ENCODE measurements around the gene SGTA.

The SGTA gene

DNA sequence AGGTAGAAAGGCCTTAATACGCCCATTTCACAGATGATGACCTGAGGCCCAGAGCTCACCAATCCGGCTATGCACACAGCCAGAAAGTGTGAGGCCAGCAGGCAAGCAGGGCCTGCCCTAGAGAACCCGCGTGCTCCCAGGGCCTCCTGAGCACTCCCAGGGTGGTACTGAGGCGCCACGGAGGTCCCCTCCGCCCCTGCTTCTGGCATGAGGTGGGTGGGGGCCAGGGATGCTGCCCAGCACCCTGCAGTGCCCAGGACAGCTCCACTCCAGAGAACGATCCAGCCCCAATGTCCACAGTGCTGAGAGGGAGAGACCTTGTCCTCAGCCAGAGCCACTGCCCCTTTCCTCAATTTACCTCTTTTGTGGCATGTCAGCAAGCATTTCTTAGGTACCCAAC lies 13.9 kb downstream of the SGTA start:
- no peak for DNase-seq (ENCODE audit: low read depth)

DNA sequence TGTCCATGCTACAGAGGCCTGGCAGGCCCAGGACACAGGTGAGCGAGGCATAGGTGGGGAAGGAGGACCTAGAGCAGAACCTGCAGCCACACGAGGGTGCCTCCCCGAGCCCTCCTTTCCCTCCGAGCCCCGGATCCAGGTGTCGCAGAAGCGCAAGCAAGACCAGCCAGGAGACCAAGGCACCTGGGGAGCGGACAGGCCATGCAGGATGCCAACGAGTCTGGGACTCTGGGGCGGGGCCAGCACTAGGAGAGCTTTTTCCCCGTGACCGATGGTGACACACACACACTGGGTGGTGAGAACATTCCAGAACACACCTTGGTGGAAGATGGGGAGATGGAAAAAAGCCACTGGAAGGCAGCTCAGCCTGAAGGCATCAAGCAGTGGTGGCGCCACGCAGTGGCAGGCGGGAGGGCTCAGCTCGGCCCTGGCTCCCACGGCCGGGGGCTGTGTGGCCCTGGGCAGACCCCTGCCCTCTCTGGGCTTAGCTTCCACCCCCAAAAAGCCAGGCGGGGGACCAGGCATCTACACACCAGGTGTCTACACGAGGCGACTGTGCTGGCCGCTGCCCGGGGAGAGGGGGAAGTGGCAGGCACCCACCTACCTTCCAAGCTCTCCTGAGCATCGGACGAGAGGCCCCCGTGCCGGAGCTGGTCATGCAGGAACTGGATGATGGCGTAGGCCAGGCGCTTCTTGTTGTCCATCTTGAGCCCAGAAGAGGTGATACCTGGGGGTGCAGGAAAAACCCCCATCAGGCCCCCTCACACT lies 14.5 kb downstream of the SGTA start:
- no peak for DNase-seq (ENCODE audit: low read depth)

DNA sequence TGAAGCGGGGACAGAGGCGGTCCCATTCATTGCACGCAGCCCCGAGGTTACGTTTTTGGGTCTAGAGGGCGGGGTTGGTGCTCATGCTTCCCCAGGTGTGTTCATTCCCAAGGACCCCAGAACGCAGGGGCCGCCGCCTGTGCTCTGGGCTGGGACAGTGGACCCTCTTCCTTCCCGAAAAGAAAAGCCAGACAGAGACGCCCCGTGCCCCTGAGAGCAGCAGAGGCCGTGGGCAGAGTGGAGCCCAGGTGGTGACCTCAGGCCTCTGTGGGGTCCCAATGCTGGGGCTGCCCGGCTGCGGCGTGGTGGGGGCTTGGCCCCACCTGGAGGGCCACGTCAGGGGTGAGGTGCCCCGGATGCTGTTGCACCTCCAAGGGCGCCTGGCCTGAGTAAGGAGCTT lies 15.4 kb downstream of the SGTA start:
- no peak for DNase-seq (ENCODE audit: low read depth)

DNA sequence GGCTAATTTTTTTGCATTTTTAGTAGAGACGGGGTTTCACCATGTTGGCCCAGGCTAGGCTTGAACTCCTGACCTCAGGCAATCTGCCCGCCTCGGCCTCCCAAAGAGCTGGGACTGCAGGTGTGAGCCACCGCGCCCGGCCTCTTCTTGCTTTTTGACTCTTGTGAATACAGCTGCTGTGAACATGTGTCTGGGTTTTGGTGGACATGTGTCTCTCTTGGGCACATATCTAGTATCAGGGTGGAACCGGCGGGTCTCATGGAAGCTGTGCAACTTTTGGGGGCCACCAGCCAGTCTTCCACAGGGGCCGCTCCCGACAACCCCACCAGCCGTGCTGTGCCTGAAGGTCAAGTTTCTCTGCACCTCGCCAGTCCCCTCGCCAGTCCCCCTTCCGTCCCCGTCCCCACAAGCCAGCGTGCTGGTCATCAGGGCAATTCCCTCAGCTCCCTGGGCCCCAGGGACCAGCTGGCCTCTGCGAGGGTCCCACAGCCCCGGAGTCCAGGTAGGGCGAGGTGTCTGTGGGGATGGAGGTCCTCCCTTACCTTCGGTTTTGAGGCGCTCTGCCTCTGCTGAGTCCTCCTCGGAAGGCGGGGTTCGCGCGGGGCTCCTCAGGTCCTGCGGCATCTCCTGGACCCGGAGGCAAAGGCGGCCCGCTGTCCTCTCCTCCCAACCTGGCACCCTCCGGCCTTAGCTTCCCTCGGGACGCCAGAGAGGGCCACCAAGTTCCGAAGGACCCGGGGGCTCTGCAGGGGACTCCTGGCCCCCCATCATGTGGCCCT lies 16.3 kb downstream of the SGTA start:
- no peak for DNase-seq (ENCODE audit: low read depth)

DNA sequence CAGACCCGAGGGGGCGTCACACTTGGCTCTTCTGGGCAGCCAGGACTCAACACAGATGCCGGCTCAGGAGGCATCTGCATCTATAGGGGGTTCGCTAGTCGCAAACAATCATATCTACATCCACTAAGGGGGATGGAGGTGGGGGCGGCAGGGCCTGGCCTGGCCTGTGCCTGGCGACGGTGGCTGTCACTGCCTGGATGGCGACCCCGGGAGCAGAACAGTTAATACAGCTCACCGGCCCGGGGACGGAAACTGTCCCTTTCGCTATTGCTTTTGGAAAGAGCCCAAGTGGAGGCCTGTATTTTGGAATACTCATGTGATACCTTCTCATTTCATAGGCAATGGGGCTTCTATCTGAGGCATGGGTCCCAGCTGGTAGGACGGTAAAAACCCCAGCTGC lies 17.7 kb downstream of the SGTA start:
- DNase-seq (ENCODE audit: low read depth), result no peak

DNA sequence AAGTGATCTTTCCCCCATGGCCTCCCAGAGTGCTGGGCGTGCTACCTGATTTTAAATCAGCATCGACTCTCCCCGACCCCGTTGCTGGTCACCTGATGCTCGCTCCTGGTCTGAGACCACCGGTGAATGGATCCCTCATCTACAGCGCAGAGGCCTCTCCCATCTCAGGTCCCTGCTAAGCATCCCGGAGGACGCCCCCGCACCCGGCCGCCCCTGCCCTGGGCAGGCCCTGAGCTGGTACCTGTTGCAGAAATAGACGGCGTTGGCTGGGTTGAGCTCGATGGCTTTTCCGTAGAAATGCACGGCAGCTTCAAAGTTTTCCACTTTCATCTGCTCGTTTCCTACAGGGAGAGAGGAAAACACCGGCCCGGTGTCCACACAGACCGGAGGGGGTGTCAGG lies 18.1 kb downstream of the SGTA start:
- DNase-seq (ENCODE audit: low read depth), result no peak

DNA sequence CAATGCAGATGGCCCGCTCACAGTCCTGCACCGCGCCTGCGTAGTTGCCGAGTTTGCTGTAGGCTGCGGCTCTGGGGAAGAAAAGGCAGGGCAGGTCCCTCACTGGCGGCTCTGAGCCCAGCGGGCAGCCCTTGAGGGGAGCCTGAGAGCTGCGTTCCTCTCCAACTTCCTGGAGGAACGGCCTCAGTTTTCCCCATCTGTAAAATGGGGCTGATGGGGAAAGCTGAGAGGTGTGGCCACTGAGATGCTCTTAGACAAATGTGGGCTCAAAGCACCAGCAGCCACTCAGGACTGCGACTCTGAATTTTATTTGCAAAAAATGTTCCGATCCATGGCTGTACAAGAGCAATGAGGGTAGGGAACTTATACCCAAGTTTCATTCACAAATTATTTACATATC lies 19.4 kb downstream of the SGTA start:
- no peak for DNase-seq (ENCODE audit: low read depth)

DNA sequence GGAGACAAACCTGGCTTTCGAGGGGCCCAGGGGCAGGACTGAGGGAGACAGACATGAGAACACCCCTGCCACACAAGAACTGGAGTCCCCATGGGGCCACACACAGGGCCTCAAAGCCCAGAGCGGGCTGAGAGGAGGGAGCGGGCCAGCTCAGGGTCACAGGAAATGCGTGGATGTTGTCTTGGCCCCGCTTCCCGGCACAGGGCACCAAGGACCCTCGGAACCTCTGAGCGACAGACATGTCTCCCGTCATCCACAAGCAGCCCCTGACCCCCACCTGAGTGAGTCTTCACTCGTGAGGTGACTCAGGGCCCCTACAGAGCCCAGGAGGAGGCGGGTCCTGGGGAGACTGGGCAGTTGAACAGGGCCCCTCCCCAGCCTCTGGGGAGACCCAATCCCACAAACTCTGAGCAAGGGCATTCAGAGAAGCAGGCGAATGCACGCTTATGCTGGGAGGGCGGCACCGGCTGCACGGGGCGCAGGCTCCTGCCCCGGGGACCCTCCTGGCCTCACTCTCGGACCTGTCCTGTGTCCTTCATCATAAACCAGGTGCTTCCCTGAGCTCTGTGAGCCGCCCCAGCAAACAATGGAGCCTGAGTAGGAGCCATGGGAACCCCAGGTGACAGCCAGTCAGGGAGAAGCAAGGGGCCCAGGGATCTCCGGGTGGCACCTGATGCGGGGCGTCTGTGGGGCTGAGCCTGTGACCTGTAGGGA lies 20.1 kb downstream of the SGTA start:
- no peak for DNase-seq (ENCODE audit: low read depth)

DNA sequence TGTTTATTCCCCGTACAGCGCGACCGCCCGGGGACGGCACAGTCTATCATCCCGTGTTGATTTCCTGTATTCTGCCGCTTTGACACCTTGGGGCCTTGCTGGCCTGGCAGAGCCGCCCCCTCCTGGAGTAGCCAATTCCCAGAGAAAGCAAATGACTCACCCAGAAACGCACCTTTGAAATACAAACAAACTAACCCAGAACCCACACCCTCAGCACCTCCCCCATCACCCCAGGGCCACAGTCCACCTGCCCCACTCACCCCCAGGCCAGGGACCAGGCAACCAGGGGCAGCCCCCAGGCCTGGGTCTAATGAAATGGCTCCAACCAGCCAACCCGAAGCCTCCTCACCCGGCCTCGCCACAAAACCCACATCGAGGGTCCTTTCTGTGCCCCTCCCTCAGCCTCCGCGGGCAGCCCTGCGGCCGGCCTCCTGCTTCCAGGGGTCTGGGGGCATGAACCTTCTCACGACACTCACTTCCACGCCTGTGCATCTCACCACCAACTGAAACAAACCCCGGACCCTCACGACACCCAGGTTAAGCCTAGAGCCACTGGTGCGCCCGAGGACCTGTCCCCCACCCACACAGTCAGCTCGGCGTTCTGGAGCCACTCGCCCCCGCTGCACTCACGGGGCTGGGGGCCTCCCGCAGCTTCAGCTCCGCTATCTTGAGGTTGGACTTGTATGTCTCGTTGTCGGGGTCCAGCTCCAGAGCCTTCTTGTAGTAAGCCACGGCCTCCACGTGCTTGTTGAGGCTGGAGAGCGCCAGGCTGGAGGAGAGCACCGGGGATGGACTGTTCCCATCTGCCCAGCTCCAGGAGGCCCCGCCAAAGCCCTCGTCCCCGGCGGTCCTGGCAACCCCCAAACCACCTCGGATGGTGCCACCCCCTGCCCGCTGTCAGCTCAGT lies 20.9 kb downstream of the SGTA start:
- no peak for DNase-seq (ENCODE audit: low read depth)

DNA sequence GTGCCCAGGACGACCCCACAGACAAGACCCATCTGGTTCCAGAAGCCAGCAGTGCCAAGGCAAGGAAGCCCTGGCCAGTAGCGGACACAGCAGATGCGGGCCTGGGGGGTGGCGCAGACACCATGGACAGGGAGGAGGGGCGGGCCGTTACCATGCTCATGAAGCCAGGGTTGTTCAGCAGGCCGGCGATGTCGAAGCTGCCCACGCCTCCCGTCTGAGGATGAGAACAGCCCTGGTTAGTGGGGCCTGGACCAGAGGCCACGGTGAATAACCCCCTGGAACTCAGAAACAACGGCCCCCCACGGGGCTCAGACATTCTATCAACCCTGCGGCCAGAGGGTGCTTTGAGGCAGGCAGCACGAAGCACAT lies 21.8 kb downstream of the SGTA start:
- no peak for DNase-seq (ENCODE audit: low read depth)

DNA sequence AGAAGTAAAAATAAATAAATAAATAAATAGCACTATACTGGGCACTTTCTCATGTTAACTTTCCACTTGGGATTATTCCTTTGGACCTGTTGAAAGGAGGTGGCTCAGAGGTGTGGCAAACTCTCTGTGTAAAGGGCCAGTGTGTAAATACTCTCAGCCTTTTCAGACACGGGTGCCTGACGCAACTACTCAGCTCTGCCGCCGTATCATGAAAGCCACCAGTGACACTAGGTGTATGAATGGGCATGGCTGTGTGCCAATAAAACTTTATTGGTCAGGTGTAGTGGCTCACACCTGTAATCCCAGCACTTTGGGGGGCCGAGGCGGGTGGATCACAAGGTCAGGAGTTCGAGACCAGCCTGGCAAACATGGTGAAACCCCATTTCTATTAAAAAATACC lies 23.1 kb downstream of the SGTA start:
- no peak for DNase-seq (ENCODE audit: low read depth)

DNA sequence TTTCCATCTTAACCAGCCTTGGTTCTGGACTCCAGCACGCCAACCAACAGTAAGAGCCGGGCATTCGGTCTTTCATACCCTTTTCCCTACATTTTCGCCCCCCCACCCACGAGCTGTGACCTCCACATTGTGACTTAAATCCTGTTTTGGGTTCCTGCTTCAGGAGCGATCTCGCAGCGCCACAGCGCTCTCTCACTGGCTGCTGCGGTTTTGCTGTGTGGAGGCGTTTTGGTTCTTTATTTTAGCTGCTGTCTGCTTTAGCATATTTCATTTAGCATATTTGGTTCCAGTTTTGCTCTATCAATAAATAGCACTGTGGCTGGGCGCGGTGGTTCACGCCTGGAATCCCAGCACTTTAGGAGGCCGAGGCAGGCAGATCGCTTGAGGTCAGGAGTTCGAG lies 23.7 kb downstream of the SGTA start:
- DNase-seq (ENCODE audit: low read depth), result no peak

DNA sequence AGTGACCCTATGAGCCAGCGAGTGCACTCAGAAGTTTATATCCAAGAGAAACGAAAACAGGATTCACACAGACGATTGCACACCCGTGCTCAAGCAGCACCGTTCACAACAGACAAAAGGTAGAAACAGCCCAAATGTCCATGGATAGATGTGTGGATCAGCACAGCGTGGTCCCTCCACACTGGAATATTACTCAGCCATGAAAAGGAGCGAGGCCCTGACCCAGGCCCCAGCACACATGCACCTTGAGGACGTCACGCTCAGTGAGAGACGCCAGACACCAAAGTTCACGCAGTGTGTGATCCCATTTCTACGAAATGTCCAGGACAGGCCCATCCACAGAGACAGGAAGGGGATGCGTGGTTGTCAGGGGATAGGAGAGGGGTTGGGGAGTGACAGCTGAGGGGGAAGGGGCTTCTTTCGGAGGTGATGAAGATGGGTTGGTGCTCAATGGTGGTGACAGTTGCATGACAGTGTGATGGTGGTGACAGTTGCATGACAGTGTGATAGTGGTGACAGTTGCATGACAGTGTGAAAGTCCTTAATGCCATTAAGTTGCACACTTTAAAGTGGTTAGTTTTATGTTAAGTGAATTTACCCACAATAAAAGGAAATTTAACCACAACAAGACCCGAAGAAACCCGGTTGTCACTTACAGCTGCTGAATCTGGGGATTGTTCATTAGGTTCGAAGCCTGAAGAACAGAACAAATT lies 24.3 kb downstream of the SGTA start:
- no peak for DNase-seq (ENCODE audit: low read depth)

DNA sequence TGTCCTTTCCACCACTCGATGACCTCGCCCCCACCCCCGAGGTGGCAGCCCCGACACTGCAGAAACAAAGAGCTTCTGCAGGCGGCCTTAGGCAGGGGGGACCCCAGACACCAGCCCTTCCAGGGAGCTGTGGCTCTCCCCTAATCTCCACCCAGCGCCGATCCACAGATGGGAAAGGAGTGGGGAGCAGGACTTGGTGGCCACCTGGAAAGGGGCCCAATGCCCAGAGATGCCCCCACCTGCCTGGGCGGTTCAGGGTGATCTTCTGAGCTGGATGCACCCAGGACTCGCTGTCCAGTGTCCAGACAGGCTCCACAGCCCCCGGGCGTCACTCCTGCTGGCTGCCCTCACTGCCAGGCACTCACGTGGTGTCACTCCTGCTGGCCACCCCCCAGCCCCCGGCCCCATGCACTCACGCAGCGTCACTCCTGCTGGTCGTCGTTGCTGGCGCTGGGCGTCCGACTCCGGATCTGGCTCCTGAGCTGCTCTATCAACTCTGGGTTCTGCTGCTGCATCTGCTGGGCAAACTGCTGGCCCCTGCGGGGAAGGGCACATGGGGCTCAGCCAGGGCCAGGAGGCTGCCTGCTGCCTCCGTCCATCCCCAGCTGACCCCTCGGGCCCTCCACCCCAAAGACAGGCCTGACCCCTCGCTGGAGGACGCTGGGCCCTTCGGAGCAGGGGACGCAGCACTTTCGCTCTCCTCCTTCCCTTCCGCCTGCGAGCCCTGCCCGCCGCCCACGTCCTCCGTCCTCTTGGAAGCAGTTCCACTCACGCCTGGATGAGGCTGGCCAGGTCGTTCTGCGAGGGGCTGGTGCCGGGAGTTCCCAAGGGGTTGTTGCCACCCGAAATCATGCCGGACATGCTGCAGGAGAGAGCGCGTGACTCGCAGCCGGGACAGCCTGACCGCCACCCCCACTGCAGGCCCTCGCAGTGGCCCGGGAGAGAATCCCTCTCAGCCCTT lies 25.9 kb downstream of the SGTA start:
- DNase-seq (ENCODE audit: low read depth), result no peak

DNA sequence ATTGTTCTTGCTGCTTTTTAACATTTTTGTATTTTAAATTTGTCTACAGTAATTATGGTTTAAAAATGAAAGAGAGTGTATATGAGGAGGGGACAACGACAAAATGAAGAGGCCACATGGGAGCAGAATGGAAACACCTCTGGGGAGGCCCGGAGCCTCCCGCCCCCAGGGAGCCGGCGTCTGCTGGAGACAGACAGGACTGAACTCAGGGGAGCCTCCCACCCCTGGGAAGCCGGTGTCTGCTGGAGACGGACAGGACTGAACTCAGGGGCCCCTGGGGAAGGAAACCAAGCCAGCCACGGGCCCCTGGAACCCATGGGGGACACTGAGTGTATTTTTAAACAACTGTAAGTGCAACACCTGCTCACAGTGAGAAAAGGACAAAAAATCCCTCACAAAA lies 26.6 kb downstream of the SGTA start:
- no peak for DNase-seq (ENCODE audit: low read depth)

DNA sequence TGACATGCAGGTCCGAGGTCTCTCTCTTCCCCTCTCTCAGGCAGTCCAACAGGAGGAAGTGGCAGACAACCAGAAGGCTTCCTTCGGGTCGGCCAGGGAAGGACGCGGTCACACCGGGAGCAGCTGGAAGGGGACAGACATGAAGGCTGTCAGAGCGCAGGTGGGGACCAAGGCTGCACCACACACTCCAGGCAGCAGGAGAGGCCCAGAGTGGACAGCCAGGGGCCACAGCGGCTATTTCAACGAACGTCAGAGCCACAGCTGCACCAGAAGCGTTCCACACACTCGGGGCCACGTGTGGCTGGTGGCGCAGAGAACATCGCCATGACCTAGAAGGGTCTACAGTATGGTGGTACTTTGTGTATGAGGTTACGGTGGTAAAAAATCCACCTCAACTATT lies 27.3 kb downstream of the SGTA start:
- DNase-seq (ENCODE audit: low read depth), result no peak

DNA sequence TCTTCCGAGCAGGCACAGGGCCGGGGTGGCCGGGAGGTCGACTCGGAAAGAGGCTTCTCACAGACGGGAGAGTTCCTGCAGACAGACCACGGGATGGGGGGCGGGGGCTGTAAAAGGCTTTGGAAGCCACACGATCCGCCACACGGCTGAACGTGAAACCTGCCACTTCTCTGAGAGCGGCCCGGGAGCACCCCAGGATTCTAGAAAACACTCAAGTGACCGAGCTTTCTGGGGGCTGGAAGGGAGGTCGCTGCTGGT lies 27.7 kb downstream of the SGTA start:
- DNase-seq (ENCODE audit: low read depth), result no peak

DNA sequence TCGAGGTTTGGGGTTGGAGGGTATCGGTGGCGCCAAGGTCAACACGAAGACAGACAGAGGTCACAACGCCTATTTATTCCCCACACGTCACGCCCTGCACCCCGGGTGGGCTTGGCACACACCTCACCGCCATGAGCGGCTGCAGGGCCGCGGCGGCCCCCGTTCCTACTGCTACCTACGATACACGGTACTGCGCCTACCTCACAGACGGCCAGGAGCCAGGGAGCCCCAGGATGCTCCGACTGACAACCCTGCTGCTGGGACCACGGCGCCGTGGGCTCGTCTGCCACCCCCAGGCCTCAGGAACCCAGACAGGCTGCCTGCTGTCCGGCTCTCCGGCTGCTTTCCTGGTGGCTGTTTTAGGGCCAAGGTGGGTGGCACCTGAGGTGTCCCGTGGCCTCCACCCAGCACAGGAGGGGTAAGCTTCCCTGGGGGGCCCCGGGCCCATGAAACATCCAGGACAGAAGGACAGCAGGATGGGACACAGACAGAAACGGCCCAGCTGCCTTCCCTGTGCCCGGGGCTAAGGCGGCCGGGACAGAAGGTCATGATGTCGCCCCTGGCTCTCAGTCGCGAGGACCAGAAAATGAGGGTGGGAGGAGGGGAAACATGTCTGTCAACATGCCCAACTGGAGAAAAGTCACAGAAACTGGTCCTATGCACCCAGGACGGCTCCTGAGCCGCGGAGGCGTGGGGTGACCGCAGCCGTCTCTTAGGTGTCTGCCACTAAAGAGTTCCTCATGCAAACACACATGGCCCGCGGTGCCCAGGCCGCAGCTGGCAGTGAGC lies 28.2 kb downstream of the SGTA start:
- DNase-seq (ENCODE audit: low read depth), result no peak

DNA sequence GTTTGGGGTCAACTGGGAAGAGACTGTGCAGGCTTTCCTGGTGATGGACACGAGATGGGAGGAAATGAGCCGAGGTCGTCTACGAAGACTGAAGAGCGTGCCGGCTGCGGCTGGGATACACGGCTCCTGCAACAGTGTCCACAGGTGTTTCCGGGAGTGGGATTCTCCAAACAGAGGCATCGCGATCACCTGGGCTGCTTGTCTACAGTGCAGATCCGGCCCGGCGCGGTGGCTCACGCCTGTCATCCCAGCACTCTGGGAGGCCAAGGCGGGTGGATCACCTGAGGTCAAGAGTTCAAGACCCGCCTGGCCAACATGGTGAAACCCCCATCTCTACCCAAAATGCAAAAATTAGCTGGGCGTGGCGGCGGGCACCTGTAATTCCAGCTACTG lies 31.6 kb downstream of the SGTA start:
- no peak for DNase-seq (ENCODE audit: low read depth)

Measured in fibroblast of gingiva (primary cell).